H7 (cell line): ENCODE data around the gene PPRC1. TPM values are rescaled to one million over a fixed set of nuclear protein-coding genes. Genes with fewer than 3 reads are reported as not detected.

ENCODE experiments used
- DNase-seq: peaks from one replicate; pipeline ENCODE4 v3.0.0; 2012
- H3K27me3 ChIP-seq: 2 replicates; pipeline ENCODE4 v1.6.0; 2011; ENCODE audit warnings: mild to moderate bottlenecking, low read length; ENCODE audit not compliant: control insufficient read depth, insufficient read depth
- H3K36me3 ChIP-seq: replicated peaks from 2 replicates; pipeline ENCODE4 v1.5.1; 2011; ENCODE audit warnings: low read length; ENCODE audit not compliant: control insufficient read depth, insufficient read depth
- H3K4me3 ChIP-seq: 2 replicates; pipeline ENCODE4 v1.5.1; 2011; ENCODE audit warnings: low read depth, mild to moderate bottlenecking, control low read depth, low read length, moderate library complexity; ENCODE audit not compliant: insufficient read depth
- total RNA-seq: library from RNA; depleted of rRNA; stranded (reverse); fragments of >200 nt; shearing (Covaris generic); gene quantifications from 2 replicates; pipeline ENCODE4 v1.2.3, GENCODE V29; 2014

Gene PPRC1
- total RNA-seq, 1 experiment from 2014 or later: 44.3 TPM

DNA sequence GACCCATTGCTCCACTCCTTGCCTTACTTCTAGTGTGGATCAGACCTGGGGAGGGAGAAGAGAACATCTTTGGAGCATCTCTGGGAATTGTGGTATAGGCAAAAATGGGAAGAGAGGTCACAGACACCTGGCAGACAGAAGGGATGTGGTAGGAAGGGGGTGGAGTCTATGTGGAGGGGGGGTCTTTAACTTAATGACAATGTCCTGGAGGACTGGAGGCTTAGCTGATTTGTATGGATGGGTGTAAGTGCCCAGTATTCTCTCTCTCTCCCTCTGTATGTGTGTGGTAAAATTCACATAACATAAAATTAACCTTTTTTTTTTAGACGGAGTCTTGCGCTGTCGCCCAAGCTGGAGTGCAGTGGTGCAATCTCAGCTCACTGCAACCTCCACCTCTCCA lies 9.6 kb upstream of the PPRC1 start:
- no peaks in the 10 kb centered on the region for H3K27me3 ChIP-seq
- DNase-seq: no peak
- H3K36me3 ChIP-seq: no peaks in the 10 kb centered on the region
- H3K4me3 ChIP-seq: no peak overlapping the region

DNA sequence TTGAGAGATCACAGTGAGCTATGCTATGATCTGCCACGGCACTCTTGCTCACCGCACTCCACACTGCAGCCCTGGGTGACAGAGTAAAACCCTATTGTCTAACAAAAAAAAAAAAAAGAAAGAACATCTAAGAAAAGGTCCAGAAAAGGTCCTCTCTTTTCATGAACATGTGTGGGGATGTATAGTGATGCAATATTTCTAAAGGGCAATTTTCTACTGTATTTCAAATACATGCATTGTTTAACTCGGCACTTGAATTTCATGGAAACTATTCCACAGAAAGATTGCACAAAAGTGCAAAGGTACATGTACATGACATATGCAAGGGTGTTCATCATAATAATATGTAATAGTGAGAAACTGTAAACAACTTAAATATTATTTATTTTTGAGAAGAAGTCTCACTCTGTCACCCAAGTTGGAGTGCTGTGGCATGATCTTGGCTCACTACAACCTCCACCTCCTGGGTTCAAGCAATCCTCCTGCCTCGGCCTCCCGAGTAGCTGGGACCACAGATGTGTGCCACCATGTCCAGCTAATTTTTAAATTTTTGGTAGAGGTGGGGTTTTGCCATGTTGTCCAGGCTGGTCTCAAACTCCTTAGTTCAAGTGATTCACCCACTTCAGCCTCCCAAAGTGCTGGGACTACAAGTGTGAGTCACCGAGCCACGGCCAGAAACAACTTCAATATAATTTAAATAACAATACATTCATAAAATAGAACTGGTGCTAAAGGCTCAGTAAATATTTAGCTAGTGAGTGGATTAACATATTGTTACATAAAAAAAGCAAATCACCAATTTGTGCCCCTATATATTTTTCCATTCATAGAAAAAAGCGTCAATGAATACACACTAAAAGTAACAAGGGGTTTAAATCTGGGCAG lies 1.3 kb upstream of the PPRC1 start:
- Histone ChIP-seq H3K4me3 (no peak overlapping the region), H3K36me3 (0 out of 2 replicates have a peak, but pooled peaks cover 3% of the 10 kb centered on the region), H3K27me3 (no peaks in the 10 kb centered on the region)
- no peak for DNase-seq

- Histone ChIP-seq H3K27me3 (no peaks in the 10 kb centered on the region), H3K36me3 (0 out of 2 replicates have a peak, but pooled peaks cover 3% of the 10 kb centered on the region), H3K4me3 (no peak overlapping the region)
- peak; percentile 62 for DNase-seq
These were observed 662 bp upstream of the PPRC1 start for GRCh38 chr10:102132193-102132562.

DNA sequence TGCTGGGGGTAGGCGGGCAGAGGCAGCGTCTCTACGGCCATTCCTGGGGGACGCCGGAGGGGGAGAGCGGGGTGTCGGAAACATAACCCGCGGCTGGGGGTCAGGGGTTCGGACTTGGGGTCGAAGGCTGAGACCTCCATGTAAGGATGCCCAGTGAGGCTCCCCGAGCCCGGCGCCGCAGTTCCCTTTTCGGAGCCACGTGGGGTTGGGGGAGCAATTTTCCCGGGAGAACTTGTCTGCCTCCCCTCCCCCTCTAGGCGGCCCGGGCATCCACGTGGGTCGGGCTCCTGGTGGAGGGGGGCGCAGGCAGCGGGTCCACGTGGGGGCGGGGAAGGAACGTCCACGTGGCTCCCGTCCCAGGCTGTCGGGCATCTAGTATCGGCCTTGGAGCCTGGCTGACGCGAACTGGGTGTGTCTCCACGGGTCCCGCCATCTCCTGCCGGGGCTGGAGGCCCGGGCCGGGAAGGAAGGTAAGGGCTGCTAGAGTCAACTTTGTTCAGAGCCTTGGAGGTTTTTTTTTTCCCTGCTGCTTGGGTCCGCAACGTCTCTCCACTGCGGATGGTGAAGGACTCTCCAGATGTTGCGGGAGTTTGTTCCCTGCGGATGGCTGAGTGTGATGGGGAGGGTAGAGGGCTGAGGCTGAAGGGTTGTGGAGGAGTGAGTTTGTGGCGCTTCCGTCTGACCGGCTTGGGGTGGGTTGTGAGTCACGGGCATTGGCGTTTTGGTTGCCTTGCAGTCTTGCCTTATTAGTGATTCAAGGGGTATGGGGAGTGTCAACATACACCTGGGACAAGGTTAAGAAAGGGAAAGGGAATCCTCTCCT lies 744 bp downstream of the PPRC1 start:
- Histone ChIP-seq H3K36me3 (peaks cover 17% of the 10 kb centered on the region), H3K4me3 (peak overlapping the region; percentile 98), H3K27me3 (no peaks in the 10 kb centered on the region)
- peak; percentile 89 for DNase-seq

GRCh38 chr10:102134416-102134815 lies 1.6 kb downstream of the PPRC1 start:
- Histone ChIP-seq H3K36me3 (peaks cover 25% of the 10 kb centered on the region), H3K27me3 (no peaks in the 10 kb centered on the region), H3K4me3 (peak overlapping the region; percentile 98)
- DNase-seq: no peak

- DNase-seq: no peak
- Histone ChIP-seq H3K36me3 (peaks cover 41% of the 10 kb centered on the region), H3K27me3 (no peaks in the 10 kb centered on the region), H3K4me3 (no peak overlapping the region)
These were observed 3.2 kb downstream of the PPRC1 start for GRCh38 chr10:102135956-102136526.

DNA sequence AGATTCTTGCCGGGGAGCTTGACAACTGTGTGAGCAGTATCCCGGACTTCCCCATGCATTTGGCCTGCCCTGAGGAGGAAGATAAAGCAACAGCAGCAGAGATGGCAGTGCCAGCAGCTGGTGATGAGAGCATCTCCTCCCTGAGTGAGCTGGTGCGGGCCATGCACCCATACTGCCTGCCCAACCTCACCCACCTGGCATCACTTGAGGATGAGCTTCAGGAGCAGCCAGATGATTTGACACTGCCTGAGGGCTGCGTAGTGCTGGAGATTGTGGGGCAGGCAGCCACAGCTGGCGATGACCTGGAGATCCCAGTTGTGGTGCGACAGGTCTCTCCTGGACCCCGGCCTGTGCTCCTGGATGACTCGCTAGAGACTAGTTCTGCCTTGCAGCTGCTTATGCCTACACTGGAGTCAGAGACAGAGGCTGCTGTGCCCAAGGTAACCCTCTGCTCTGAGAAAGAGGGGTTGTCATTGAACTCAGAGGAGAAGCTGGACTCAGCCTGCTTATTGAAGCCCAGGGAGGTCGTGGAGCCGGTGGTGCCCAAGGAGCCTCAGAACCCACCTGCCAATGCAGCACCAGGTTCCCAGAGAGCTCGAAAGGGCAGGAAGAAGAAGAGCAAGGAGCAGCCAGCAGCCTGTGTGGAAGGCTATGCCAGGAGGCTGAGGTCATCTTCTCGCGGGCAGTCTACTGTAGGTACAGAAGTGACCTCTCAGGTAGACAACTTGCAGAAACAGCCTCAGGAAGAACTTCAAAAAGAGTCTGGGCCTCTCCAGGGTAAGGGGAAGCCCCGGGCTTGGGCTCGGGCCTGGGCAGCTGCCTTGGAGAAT lies 6.7 kb downstream of the PPRC1 start:
- H3K36me3 ChIP-seq: peaks cover 62% of the 10 kb centered on the region
- no peak for DNase-seq
- H3K27me3 ChIP-seq: no peaks in the 10 kb centered on the region
- no peak overlapping the region for H3K4me3 ChIP-seq

- DNase-seq: peak; percentile 16
- no peak overlapping the region for H3K4me3 ChIP-seq
- H3K36me3 ChIP-seq: peaks cover 67% of the 10 kb centered on the region
- H3K27me3 ChIP-seq: no peaks in the 10 kb centered on the region
These were observed 7.4 kb downstream of the PPRC1 start for GRCh38 chr10:102140218-102140617.

GRCh38 chr10:102140913-102141540 lies 8.2 kb downstream of the PPRC1 start:
- Histone ChIP-seq H3K27me3 (no peaks in the 10 kb centered on the region), H3K4me3 (no peak overlapping the region), H3K36me3 (peaks cover 67% of the 10 kb centered on the region)
- peak; percentile 28 for DNase-seq

GRCh38 chr10:102141583-102142107 lies 8.8 kb downstream of the PPRC1 start:
- Histone ChIP-seq H3K36me3 (peaks cover 71% of the 10 kb centered on the region), H3K4me3 (no peak overlapping the region), H3K27me3 (no peaks in the 10 kb centered on the region)
- peak; percentile 18 for DNase-seq

GRCh38 chr10:102146971-102147428 lies 14.2 kb downstream of the PPRC1 start:
- peak; percentile 28 for DNase-seq
- Histone ChIP-seq H3K4me3 (no peak overlapping the region), H3K36me3 (peaks cover 49% of the 10 kb centered on the region), H3K27me3 (no peaks in the 10 kb centered on the region)

GRCh38 chr10:102147561-102147960 lies 14.7 kb downstream of the PPRC1 start:
- peaks cover 48% of the 10 kb centered on the region for H3K36me3 ChIP-seq
- no peak overlapping the region for H3K4me3 ChIP-seq
- no peaks in the 10 kb centered on the region for H3K27me3 ChIP-seq
- no peak for DNase-seq

DNA sequence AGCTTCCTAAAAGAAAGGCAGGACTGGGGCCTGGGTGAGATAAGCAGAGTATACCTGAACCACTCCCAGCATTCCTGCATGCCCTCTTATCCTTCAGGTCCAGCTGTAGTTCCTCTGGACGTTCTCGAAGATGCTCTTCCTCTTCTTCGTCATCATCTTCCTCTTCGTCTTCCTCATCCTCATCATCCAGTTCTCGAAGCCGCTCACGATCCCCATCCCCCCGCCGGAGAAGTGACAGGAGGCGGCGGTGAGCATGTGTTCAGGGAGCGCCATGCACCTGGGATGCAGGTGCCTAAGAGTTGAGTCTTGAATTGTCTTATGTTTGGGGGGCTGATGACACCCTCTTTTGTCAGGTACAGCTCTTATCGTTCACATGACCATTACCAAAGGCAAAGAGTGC lies 15.4 kb downstream of the PPRC1 start:
- DNase-seq: peak; percentile 23
- Histone ChIP-seq H3K27me3 (no peaks in the 10 kb centered on the region), H3K36me3 (peaks cover 43% of the 10 kb centered on the region), H3K4me3 (no peak overlapping the region)
